GM18858 (cell line): ENCODE results near the gene LIMK1.
"Not testable (repeated sequence)": the region's sequence is repeated elsewhere in the genome, so short reads cannot be mapped to it uniquely, and the experiment has no call there.

Experiments used
- ATAC-seq: cut with Tn5 transposase; IDR thresholded peaks from one replicate; pipeline ENCODE4 v1.9.1; 2021; ENCODE audit not compliant: unreplicated experiment

Gene LIMK1

GRCh38 chr7:74119831-74120230 lies 36.2 kb downstream of the LIMK1 start:
- ATAC-seq: no peak

GRCh38 chr7:74121401-74122249 lies 38.0 kb downstream of the LIMK1 start:
- ATAC-seq: no peak

GRCh38 chr7:74123892-74124291 lies 40.3 kb downstream of the LIMK1 start:
- not testable (repeated sequence) for ATAC-seq

GRCh38 chr7:74126220-74126880 lies 42.7 kb downstream of the LIMK1 start:
- no peak for ATAC-seq

GRCh38 chr7:74129887-74130286 lies 46.3 kb downstream of the LIMK1 start:
- no peak for ATAC-seq

GRCh38 chr7:74130518-74130917 lies 46.9 kb downstream of the LIMK1 start:
- no peak for ATAC-seq

GRCh38 chr7:74134117-74134620 lies 50.6 kb downstream of the LIMK1 start:
- ATAC-seq: no peak

GRCh38 chr7:74138334-74138867 lies 54.8 kb downstream of the LIMK1 start:
- ATAC-seq: no peak

- ATAC-seq: no peak
These were observed 55.6 kb downstream of the LIMK1 start for GRCh38 chr7:74138945-74139843.

- no peak for ATAC-seq
These were observed 58.1 kb downstream of the LIMK1 start for GRCh38 chr7:74141705-74142104.

GRCh38 chr7:74143383-74143782 lies 59.8 kb downstream of the LIMK1 start:
- ATAC-seq: no peak

GRCh38 chr7:74148491-74148890 lies 64.9 kb downstream of the LIMK1 start:
- no peak for ATAC-seq

- no peak for ATAC-seq
These were observed 65.5 kb downstream of the LIMK1 start for GRCh38 chr7:74149071-74149470.

- no peak for ATAC-seq
These were observed 66.0 kb downstream of the LIMK1 start for GRCh38 chr7:74149603-74150002.

GRCh38 chr7:74153736-74154135 lies 70.1 kb downstream of the LIMK1 start:
- no peak for ATAC-seq

- ATAC-seq: no peak
These were observed 72.3 kb downstream of the LIMK1 start for GRCh38 chr7:74155810-74156395.

- no peak for ATAC-seq
These were observed 74.0 kb downstream of the LIMK1 start for GRCh38 chr7:74157605-74158004.

- no peak for ATAC-seq
These were observed 81.4 kb downstream of the LIMK1 start for GRCh38 chr7:74164985-74165456.

GRCh38 chr7:74165867-74166593 lies 82.4 kb downstream of the LIMK1 start:
- ATAC-seq: no peak

- ATAC-seq: not testable (repeated sequence)
These were observed 83.7 kb downstream of the LIMK1 start for GRCh38 chr7:74167324-74167723.
